Keratinocyte (primary cell): ENCODE measurements around the gene COQ8A. TPM values are rescaled to one million over a fixed set of nuclear protein-coding genes. Genes with fewer than 3 reads are reported as not detected.
A peak's percentile ranks its signal among the peaks of the same experiment; 100 is the strongest.

Source experiments
- DNase-seq: peaks from one replicate; pipeline ENCODE4 v3.0.0-alpha.2; 2011; ENCODE audit warnings: low read depth, missing footprints, low spot score
- FAIRE-seq: peaks from 2 replicates; lab custom pipeline; 2011; peaks lifted over from hg19 to GRCh38; lab: Jason Lieb, UNC
- H2AFZ ChIP-seq: 2 replicates; pipeline ENCODE4 v1.6.0; 2012; ENCODE audit warnings: low read length, control low read depth, inconsistent platforms; ENCODE audit not compliant: control insufficient read depth
- H3K27ac ChIP-seq: 2 replicates; pipeline ENCODE4 v1.5.1; 2011; ENCODE audit warnings: low read length; ENCODE audit not compliant: control insufficient read depth, insufficient read depth
- H3K27me3 ChIP-seq: 3 replicates; pipeline ENCODE4 v1.6.0; 2011; ENCODE audit warnings: low read length; ENCODE audit not compliant: control insufficient read depth, insufficient read depth; ENCODE audit errors: extremely low read depth
- H3K36me3 ChIP-seq, 2 experiments: 2 replicates in 1 of 2; 3 replicates in 1 of 2; pipeline ENCODE4 v1.5.1; 2011; ENCODE audit warnings: low read length in 2 of 2, mild to moderate bottlenecking in 1 of 2; ENCODE audit not compliant: control insufficient read depth in 2 of 2, insufficient read depth in 2 of 2; ENCODE audit errors: extremely low read depth in 1 of 2
- H3K4me1 ChIP-seq: 3 replicates; pipeline ENCODE4 v1.5.1; 2011; ENCODE audit warnings: low read length; ENCODE audit not compliant: control insufficient read depth, insufficient read depth; ENCODE audit errors: extremely low read depth
- H3K4me2 ChIP-seq: 3 replicates; pipeline ENCODE4 v1.6.0; 2011; ENCODE audit warnings: low read depth, low read length; ENCODE audit not compliant: control insufficient read depth, insufficient read depth; ENCODE audit errors: extremely low read depth
- H3K4me3 ChIP-seq, 3 experiments: fragments of 200-600 bp in 1 of 3; sonication (generic) in 1 of 3; 2 replicates in 2 of 3; 3 replicates in 1 of 3; pipeline ENCODE4 v1.5.1; 2011 to 2016; ENCODE audit warnings: low read length in 3 of 3, mild to moderate bottlenecking in 3 of 3, control low read depth in 2 of 3, inconsistent platforms in 1 of 3, low read depth in 1 of 3, mixed read lengths in 1 of 3, mixed run types in 1 of 3, moderate library complexity in 1 of 3; ENCODE audit not compliant: control insufficient read depth in 2 of 3, insufficient read depth in 2 of 3; ENCODE audit errors: extremely low read depth in 1 of 3
- H3K79me2 ChIP-seq: 2 replicates; pipeline ENCODE4 v1.6.0; 2012; ENCODE audit warnings: low read length; ENCODE audit not compliant: control insufficient read depth, insufficient read depth
- H3K9ac ChIP-seq: 3 replicates; pipeline ENCODE4 v1.6.0; 2011; ENCODE audit warnings: low read length; ENCODE audit not compliant: control insufficient read depth, insufficient read depth; ENCODE audit errors: extremely low read depth
- H3K9me1 ChIP-seq: 3 replicates; pipeline ENCODE4 v1.6.0; 2011; ENCODE audit warnings: low read length; ENCODE audit not compliant: control insufficient read depth, insufficient read depth; ENCODE audit errors: extremely low read depth
- H3K9me3 ChIP-seq: 2 replicates; pipeline ENCODE4 v1.5.1; 2012; ENCODE audit warnings: low read depth, low read length; ENCODE audit not compliant: control insufficient read depth
- H4K20me1 ChIP-seq: 3 replicates; pipeline ENCODE4 v1.6.0; 2011; ENCODE audit warnings: low read length; ENCODE audit not compliant: control insufficient read depth, insufficient read depth; ENCODE audit errors: extremely low read depth
- CTCF ChIP-seq, 3 experiments: IDR thresholded peaks in 1 of 3; conservative IDR thresholded peaks in 1 of 3; optimal IDR thresholded peaks in 1 of 3; 2 replicates in 2 of 3; 3 replicates in 1 of 3; pipeline versions ENCODE3 to v1.5.1; 2011; ENCODE audit warnings: low read length in 3 of 3, mild to moderate bottlenecking in 3 of 3, moderate library complexity in 2 of 3, control low read depth in 1 of 3, inconsistent platforms in 1 of 3; ENCODE audit not compliant: insufficient read depth in 2 of 3; ENCODE audit errors: extremely low read depth in 1 of 3
- EZH2 ChIP-seq: IDR thresholded peaks from one replicate; pipeline ENCODE4 v1.6.1; 2012; ENCODE audit warnings: inconsistent platforms, mild to moderate bottlenecking, low read length, moderate library complexity
- dilution Hi-C: fragments of 300-500 bp; cut with MboI; formaldehyde crosslinking; loops from one replicate; pipeline ENCODE4 v1.7.0; 2020; ENCODE audit warnings: low sequenced_read_pairs; ENCODE audit not compliant: extremely low pct_ligation_motif_present
- polyA plus RNA-seq, 5 experiments: library from polyadenylated mRNA; depleted of rRNA in 3 of 5; stranded (reverse) in 3 of 5; stranded (forward) in 1 of 5; unstranded in 1 of 5; fragments of >200 nt; gene quantifications; 1 replicate in 1 of 5; 2 replicates in 3 of 5; 3 replicates in 1 of 5; pipeline versions ENCODE4 v1.2.1 to v1.2.3, GENCODE V29; 2011 to 2012; ENCODE audit warnings: missing spikeins in 2 of 5, low read depth in 1 of 5, low replicate concordance in 1 of 5

The COQ8A gene
- polyA plus RNA-seq, 1 donor (not counting 4 experiments of a cell fraction or from before 2014, with no cell fraction given): 3.8 TPM

DNA sequence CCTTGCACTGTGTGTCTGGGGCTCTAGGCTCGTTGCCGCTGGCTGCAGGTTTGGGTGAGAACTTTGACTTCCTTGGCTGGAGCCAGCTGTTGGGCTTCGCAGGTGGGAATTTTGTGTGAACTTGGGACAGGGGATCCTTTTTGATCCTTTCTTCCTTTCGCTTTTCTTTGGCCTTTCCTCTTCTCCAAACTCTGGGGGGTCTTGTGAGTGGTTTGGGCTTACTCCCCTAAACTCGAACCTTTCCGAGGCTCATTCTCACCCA, 643 bp downstream of the COQ8A start:
- peak overlapping the region; percentile 95 for H3K4me2 ChIP-seq
- no peaks in the 10 kb centered on the region for H3K9me1 ChIP-seq
- no peak for DNase-seq
- no peak overlapping the region for H3K27ac ChIP-seq
- H3K9me3 ChIP-seq: no peaks in the 10 kb centered on the region
- dilution Hi-C loops: no loop called here
- no peaks in the 10 kb centered on the region for H3K36me3 ChIP-seq
- no peaks in the 10 kb centered on the region for H4K20me1 ChIP-seq
- H3K4me3 ChIP-seq: peak overlapping the region; percentile 48 to 77 (median 73)
- H3K4me1 ChIP-seq: peaks cover 16% of the 10 kb centered on the region
- peak overlapping the region; percentile 91 for H2AFZ ChIP-seq
- no peaks in the 10 kb centered on the region for H3K79me2 ChIP-seq
- FAIRE-seq: no peak
- peaks cover 3% of the 10 kb centered on the region for H3K27me3 ChIP-seq
- no peak for TF ChIP-seq CTCF (optimal IDR thresholded peaks at IDR 0.05 in 1 of 3, IDR thresholded peaks at IDR 0.05 in 1 of 3, conservative IDR thresholded peaks at IDR 0.05 in 1 of 3; ENCODE audit: extremely low read depth in 1 of 3, insufficient read depth in 2 of 3, low read length in 3 of 3)
- no peak for TF ChIP-seq EZH2
- H3K9ac ChIP-seq: peak overlapping the region; percentile 79

GRCh38 chr1:226942392-226942791, 2.3 kb downstream of the COQ8A start:
- no peak overlapping the region for H3K4me3 ChIP-seq
- dilution Hi-C loops: no loop called here
- no peak for TF ChIP-seq EZH2
- no peak for TF ChIP-seq CTCF (optimal IDR thresholded peaks at IDR 0.05 in 1 of 3, IDR thresholded peaks at IDR 0.05 in 1 of 3, conservative IDR thresholded peaks at IDR 0.05 in 1 of 3; ENCODE audit: extremely low read depth in 1 of 3, insufficient read depth in 2 of 3, low read length in 3 of 3)

More at GRCh38 chr1:226942392-226942791, 2.3 kb downstream of the COQ8A start:
- H3K36me3 ChIP-seq: no peaks in the 10 kb centered on the region
- no peak for FAIRE-seq
- no peaks in the 10 kb centered on the region for H3K9me3 ChIP-seq
- no peak overlapping the region for H3K9ac ChIP-seq
- no peak for DNase-seq
- no peak overlapping the region for H2AFZ ChIP-seq
- no peaks in the 10 kb centered on the region for H3K9me1 ChIP-seq
- no peak overlapping the region for H3K4me2 ChIP-seq
- peaks cover 3% of the 10 kb centered on the region for H3K27me3 ChIP-seq
- H3K79me2 ChIP-seq: no peaks in the 10 kb centered on the region
- peaks cover 16% of the 10 kb centered on the region for H3K4me1 ChIP-seq
- no peaks in the 10 kb centered on the region for H4K20me1 ChIP-seq
- no peak overlapping the region for H3K27ac ChIP-seq
